GM23338 (cell line): ENCODE results near the gene KDM4B. TPM values are rescaled to one million over a fixed set of nuclear protein-coding genes. Genes with fewer than 3 reads are reported as not detected.
"Not testable (repeated sequence)": the region's sequence is repeated elsewhere in the genome, so short reads cannot be mapped to it uniquely, and the experiment has no call there.

ENCODE experiments used
- ATAC-seq: fragments of 200-7000 bp; cut with Tn5 transposase; 3 replicates; pipeline ENCODE4 v1.9.1; 2020
- DNase-seq: peaks from one replicate; pipeline ENCODE4 v3.0.0-alpha.2; 2015; ENCODE audit warnings: low spot score
- H2AFZ ChIP-seq: fragments of 200-600 bp; sonication (generic); 2 replicates; pipeline ENCODE4 v1.8.0; 2016; ENCODE audit warnings: antibody characterized with exemption, mild to moderate bottlenecking, moderate library complexity
- H3F3A ChIP-seq: fragments of 200-600 bp; sonication (generic); replicated peaks from 2 replicates; pipeline ENCODE4 v1.8.0; 2017; ENCODE audit warnings: antibody characterized with exemption, mixed run types, low read depth
- H3K27ac ChIP-seq: fragments of 200-600 bp; sonication (generic); 2 replicates; pipeline ENCODE4 v1.6.1; 2016; ENCODE audit warnings: low read depth
- H3K27me3 ChIP-seq: fragments of 200-600 bp; sonication (generic); 2 replicates; pipeline ENCODE4 v1.8.0; 2016; ENCODE audit warnings: mild to moderate bottlenecking, mixed run types, moderate library complexity; ENCODE audit not compliant: insufficient read depth
- H3K36me3 ChIP-seq: fragments of 200-600 bp; sonication (generic); 2 replicates; pipeline ENCODE4 v1.8.0; 2016; ENCODE audit warnings: mild to moderate bottlenecking; ENCODE audit not compliant: insufficient read depth
- H3K4me1 ChIP-seq: fragments of 200-600 bp; sonication (generic); 2 replicates; pipeline ENCODE4 v1.8.0; 2016; ENCODE audit warnings: mild to moderate bottlenecking, moderate library complexity; ENCODE audit not compliant: insufficient read depth
- H3K4me2 ChIP-seq: fragments of 200-600 bp; sonication (generic); 2 replicates; pipeline ENCODE4 v1.7.1; 2017; ENCODE audit warnings: mixed run types
- H3K4me3 ChIP-seq: fragments of 200-600 bp; sonication (generic); 2 replicates; pipeline ENCODE4 v1.6.1; 2016; ENCODE audit warnings: mixed run types
- H3K79me2 ChIP-seq: fragments of 200-600 bp; sonication (generic); replicated peaks from 2 replicates; pipeline ENCODE4 v1.8.0; 2017; ENCODE audit warnings: mild to moderate bottlenecking; ENCODE audit not compliant: insufficient read depth
- H3K9me2 ChIP-seq: fragments of 200-600 bp; sonication (generic); 2 replicates; pipeline ENCODE4 v1.8.0; 2017; ENCODE audit not compliant: insufficient read depth
- H4K20me1 ChIP-seq: fragments of 200-600 bp; sonication (generic); replicated peaks from 2 replicates; pipeline ENCODE4 v1.8.0; 2017; ENCODE audit warnings: mild to moderate bottlenecking; ENCODE audit not compliant: insufficient read depth
- H3K27ac Mint-ChIP-seq: 2 replicates; pipeline ENCODE4 v1.8.0; 2020; ENCODE audit warnings: inconsistent platforms, mild to moderate bottlenecking, moderate library complexity, mixed read lengths
- H3K27me3 Mint-ChIP-seq: 3 replicates; pipeline ENCODE4 v1.8.0; 2022; ENCODE audit warnings: low read depth, mild to moderate bottlenecking, moderate library complexity, mixed read lengths, inconsistent platforms; ENCODE audit not compliant: insufficient read depth, poor library complexity
- H3K36me3 Mint-ChIP-seq: 3 replicates; pipeline ENCODE4 v1.8.0; 2021; ENCODE audit warnings: low read depth, mild to moderate bottlenecking, inconsistent platforms, moderate library complexity, mixed read lengths
- H3K4me1 Mint-ChIP-seq: 3 replicates; pipeline ENCODE4 v1.8.0; 2020; ENCODE audit warnings: mild to moderate bottlenecking, inconsistent platforms, mixed read lengths
- H3K4me3 Mint-ChIP-seq: 3 replicates; pipeline ENCODE4 v1.8.0; 2021; ENCODE audit warnings: moderate library complexity, mild to moderate bottlenecking, inconsistent platforms, mixed read lengths
- H3K9me3 Mint-ChIP-seq: 3 replicates; pipeline ENCODE4 v1.8.0; 2020; ENCODE audit warnings: moderate library complexity, mild to moderate bottlenecking, inconsistent platforms, mixed read lengths
- CREB1 ChIP-seq: fragments of 250-450 bp; sonication (Bioruptor Pico); IDR thresholded peaks from 2 replicates; pipeline ENCODE4 v1.5.0; 2020; ENCODE audit warnings: low read depth, mild to moderate bottlenecking, moderate library complexity
- EZH2 ChIP-seq: fragments of 200-600 bp; sonication (generic); IDR thresholded peaks from one replicate; pipeline ENCODE4 v1.8.0; 2017; ENCODE audit warnings: antibody characterized with exemption, mild to moderate bottlenecking, low read depth; ENCODE audit not compliant: unreplicated experiment
- EZH2phosphoT487 ChIP-seq: fragments of 200-600 bp; sonication (generic); IDR thresholded peaks from one replicate; pipeline ENCODE4 v1.8.1; 2018; ENCODE audit warnings: antibody characterized with exemption; ENCODE audit not compliant: unreplicated experiment
- NANOG ChIP-seq: IDR thresholded peaks from 2 replicates; pipeline ENCODE4 v1.6.1; 2016; ENCODE audit warnings: antibody characterized with exemption, borderline replicate concordance
- POLR2AphosphoS5 ChIP-seq: IDR thresholded peaks from 2 replicates; pipeline ENCODE4 v1.6.1; 2016; ENCODE audit warnings: antibody characterized with exemption, low read depth
- ZNF114 ChIP-seq: fragments of 250-450 bp; sonication (Bioruptor Pico); IDR thresholded peaks from 2 replicates; pipeline ENCODE4 v1.5.0; 2020; ENCODE audit warnings: mild to moderate bottlenecking, moderate library complexity
- ZNF331 ChIP-seq: fragments of 250-450 bp; sonication (Bioruptor Pico); IDR thresholded peaks from 2 replicates; pipeline ENCODE4 v1.5.0; 2020; ENCODE audit warnings: low read depth, mild to moderate bottlenecking, moderate library complexity
- ZNF462 ChIP-seq: fragments of 250-450 bp; sonication (Bioruptor Pico); IDR thresholded peaks from 2 replicates; pipeline ENCODE4 v1.5.0; 2020; ENCODE audit warnings: mild to moderate bottlenecking, moderate library complexity
- polyA plus RNA-seq: library from polyadenylated mRNA; unstranded; fragments of >200 nt; fragmentation: Nextera tagmentation; extraction: Ambion mirVana; gene quantifications from 2 replicates; pipeline ENCODE4 v1.2.1, GENCODE V29; 2016
- total RNA-seq: library from RNA; depleted of rRNA; stranded (reverse); fragments of >200 nt; shearing (Covaris generic); gene quantifications from 2 replicates; pipeline ENCODE4 v1.2.3, GENCODE V29; 2014
- TF ChIP-seq, protein P1 (sequence below), 2 experiments: fragments of 200-600 bp in 1 of 2; sonication (generic) in 1 of 2; conservative IDR thresholded peaks; 2 replicates each; pipeline versions ENCODE4 v1.5.1 to v1.6.1; 2016 to 2017; ENCODE audit warnings: antibody characterized with exemption in 2 of 2, low read depth in 2 of 2, mild to moderate bottlenecking in 2 of 2, moderate library complexity in 1 of 2

The KDM4B gene
- total and polyA plus RNA-seq, 2 experiments from 2014 or later: 9.1 to 27.6 TPM

GRCh38 chr19:5029596-5029995 is 60.7 kb downstream of the KDM4B start:
- not testable (repeated sequence) for H3K9me2 ChIP-seq, H3K4me1 Mint-ChIP-seq, H3K4me3 Mint-ChIP-seq, H3K36me3 ChIP-seq, H3K27me3 Mint-ChIP-seq, H3K9me3 Mint-ChIP-seq, H3K4me1 ChIP-seq, H3K27ac Mint-ChIP-seq, H3K4me3 ChIP-seq, H3K4me2 ChIP-seq, H4K20me1 ChIP-seq, H3K36me3 Mint-ChIP-seq, H3K27ac ChIP-seq, H3K27me3 ChIP-seq, H2AFZ ChIP-seq, H3F3A ChIP-seq
- peaks cover 21% of the 10 kb centered on the region; the same call in 1 of the 2 replicates for H3K79me2 ChIP-seq
- DNase-seq (peak; percentile 88), ATAC-seq (peak; percentile 39)
- TF ChIP-seq, protein P1, sequence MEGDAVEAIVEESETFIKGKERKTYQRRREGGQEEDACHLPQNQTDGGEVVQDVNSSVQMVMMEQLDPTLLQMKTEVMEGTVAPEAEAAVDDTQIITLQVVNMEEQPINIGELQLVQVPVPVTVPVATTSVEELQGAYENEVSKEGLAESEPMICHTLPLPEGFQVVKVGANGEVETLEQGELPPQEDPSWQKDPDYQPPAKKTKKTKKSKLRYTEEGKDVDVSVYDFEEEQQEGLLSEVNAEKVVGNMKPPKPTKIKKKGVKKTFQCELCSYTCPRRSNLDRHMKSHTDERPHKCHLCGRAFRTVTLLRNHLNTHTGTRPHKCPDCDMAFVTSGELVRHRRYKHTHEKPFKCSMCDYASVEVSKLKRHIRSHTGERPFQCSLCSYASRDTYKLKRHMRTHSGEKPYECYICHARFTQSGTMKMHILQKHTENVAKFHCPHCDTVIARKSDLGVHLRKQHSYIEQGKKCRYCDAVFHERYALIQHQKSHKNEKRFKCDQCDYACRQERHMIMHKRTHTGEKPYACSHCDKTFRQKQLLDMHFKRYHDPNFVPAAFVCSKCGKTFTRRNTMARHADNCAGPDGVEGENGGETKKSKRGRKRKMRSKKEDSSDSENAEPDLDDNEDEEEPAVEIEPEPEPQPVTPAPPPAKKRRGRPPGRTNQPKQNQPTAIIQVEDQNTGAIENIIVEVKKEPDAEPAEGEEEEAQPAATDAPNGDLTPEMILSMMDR (conservative IDR thresholded peaks at IDR 0.05; ENCODE audit: low read depth in 2 of 2): peak; percentile 70 to 77

- Histone ChIP-seq H3K4me1 (no peaks in the 10 kb centered on the region), H3K27ac (no peak overlapping the region), H3K79me2 (peaks cover 21% of the 10 kb centered on the region; the same call in 1 of the 2 replicates), H3K27me3 (no peaks in the 10 kb centered on the region), H4K20me1 (no peaks in the 10 kb centered on the region), H2AFZ (no peak overlapping the region), H3F3A (no peaks in the 10 kb centered on the region), H3K36me3 (no peaks in the 10 kb centered on the region), H3K9me2 (no peaks in the 10 kb centered on the region), H3K4me2 (no peak overlapping the region), H3K4me3 (no peak overlapping the region)
- Mint-ChIP-seq H3K9me3 (no peaks in the 10 kb centered on the region; the same call in 2 of the 3 replicates), H3K27ac (no peak overlapping the region), H3K36me3 (peaks cover 7% of the 10 kb centered on the region; the same call in 1 of the 3 replicates), H3K4me1 (no peaks in the 10 kb centered on the region; the same call in 1 of the 3 replicates), H3K27me3 (peaks cover 7% of the 10 kb centered on the region), H3K4me3 (no peak overlapping the region)
- ATAC-seq (no peak), DNase-seq (no peak)
- TF ChIP-seq ZNF114 (no peak), POLR2AphosphoS5 (no peak), ZNF462 (no peak), CREB1 (CRISPR knock-in tag) (no peak), EZH2phosphoT487 (no peak), NANOG (no peak), ZNF331 (CRISPR knock-in tag) (no peak), EZH2 (no peak)
- TF ChIP-seq, protein P1 (conservative IDR thresholded peaks at IDR 0.05; ENCODE audit: low read depth in 2 of 2): no peak
Measured at GRCh38 chr19:5030136-5030820, 61.4 kb downstream of the KDM4B start.
